OCI-LY3 (cell line): Measurements from ENCODE around the gene DENND6A.

Experiments
- CTCF ChIP-seq: fragments of 200-600, 300-600 bp; sonication (generic); IDR thresholded peaks from 2 replicates; pipeline ENCODE4 v1.5.1; 2014; ENCODE audit warnings: antibody characterized with exemption, low read length, low read depth
- EZH2phosphoT487 ChIP-seq: fragments of 200-600 bp; shearing (Covaris generic); IDR thresholded peaks from 2 replicates; pipeline ENCODE4 v1.6.1; 2018; ENCODE audit warnings: antibody characterized with exemption, mixed run types, low read depth

- TF ChIP-seq CTCF, result no peak
- no peak for TF ChIP-seq EZH2phosphoT487
Observed at GRCh38 chr3:57717205-57717868, 24.5 kb upstream of the DENND6A start.
